ENCODE results near the gene ELP6.
"Not testable (repeated sequence)": the region's sequence is repeated elsewhere in the genome, so short reads cannot be mapped to it uniquely, and the experiment has no call there.

ELP6 gene

GRCh38 chr3:47495111-47495510, 18.4 kb downstream of the ELP6 start:
- TF ChIP-seq CTCF (IDR thresholded peaks at IDR 0.05; ENCODE audit: control insufficient read depth, insufficient read depth, low read depth, low read length, missing control alignments), result no peak
- no peak for DNase-seq (ENCODE audit: low read depth)
- H3K4me3 ChIP-seq (ENCODE audit: control insufficient read depth, low read depth, low read length), result no peak overlapping the region

- DNase-seq (ENCODE audit: low read depth), result no peak
- H3K4me3 ChIP-seq (ENCODE audit: control insufficient read depth, low read depth, low read length), result no peak overlapping the region
- no peak for TF ChIP-seq CTCF (IDR thresholded peaks at IDR 0.05; ENCODE audit: control insufficient read depth, insufficient read depth, low read depth, low read length, missing control alignments)
These were observed 21.7 kb downstream of the ELP6 start for GRCh38 chr3:47491777-47492176.

- H3K4me3 ChIP-seq (ENCODE audit: control insufficient read depth, low read depth, low read length), result no peak overlapping the region
- no peak for TF ChIP-seq CTCF (IDR thresholded peaks at IDR 0.05; ENCODE audit: control insufficient read depth, insufficient read depth, low read depth, low read length, missing control alignments)
- no peak for DNase-seq (ENCODE audit: low read depth)
These were observed 22.3 kb downstream of the ELP6 start for GRCh38 chr3:47491186-47491585.

- no peak for TF ChIP-seq CTCF (IDR thresholded peaks at IDR 0.05; ENCODE audit: control insufficient read depth, insufficient read depth, low read depth, low read length, missing control alignments)
- H3K4me3 ChIP-seq (ENCODE audit: control insufficient read depth, low read depth, low read length), result no peak overlapping the region
These were observed 26.2 kb downstream of the ELP6 start for GRCh38 chr3:47487265-47487664.

GRCh38 chr3:47485812-47486211, 27.7 kb downstream of the ELP6 start:
- no peak overlapping the region for H3K4me3 ChIP-seq (ENCODE audit: control insufficient read depth, low read depth, low read length)
- TF ChIP-seq CTCF (IDR thresholded peaks at IDR 0.05; ENCODE audit: control insufficient read depth, insufficient read depth, low read depth, low read length, missing control alignments), result no peak
- no peak for DNase-seq (ENCODE audit: low read depth)

More at GRCh38 chr3:47487265-47487664, 26.2 kb downstream of the ELP6 start:
- DNase-seq (ENCODE audit: low read depth), result no peak

- DNase-seq (ENCODE audit: low read depth), result no peak
- TF ChIP-seq CTCF (IDR thresholded peaks at IDR 0.05; ENCODE audit: control insufficient read depth, insufficient read depth, low read depth, low read length, missing control alignments), result no peak
These were observed 31.1 kb downstream of the ELP6 start for GRCh38 chr3:47482366-47482765.

GRCh38 chr3:47481763-47482162, 31.7 kb downstream of the ELP6 start:
- DNase-seq (ENCODE audit: low read depth); H3K4me3 ChIP-seq (ENCODE audit: control insufficient read depth, low read depth, low read length): not testable (repeated sequence)

More at GRCh38 chr3:47482366-47482765, 31.1 kb downstream of the ELP6 start:
- H3K4me3 ChIP-seq (ENCODE audit: control insufficient read depth, low read depth, low read length), result no peak overlapping the region

- not testable (repeated sequence) for DNase-seq (ENCODE audit: low read depth)
These were observed 33.2 kb downstream of the ELP6 start for GRCh38 chr3:47480267-47480666.

More at GRCh38 chr3:47480267-47480666, 33.2 kb downstream of the ELP6 start:
- H3K4me3 ChIP-seq (ENCODE audit: control insufficient read depth, low read depth, low read length), result not testable (repeated sequence)

All from AG09309 (cell line).